DLD1 (cell line): ENCODE measurements around the gene FCGBP.
"Not testable (repeated sequence)": the region's sequence is repeated elsewhere in the genome, so short reads cannot be mapped to it uniquely, and the experiment has no call there.

Experiments
- in situ Hi-C: cut with HindIII; loops from 2 replicates; pipeline ENCODE4 v1.10.0; 2017; ENCODE audit warnings: low sequenced_read_pairs

Gene FCGBP

DNA sequence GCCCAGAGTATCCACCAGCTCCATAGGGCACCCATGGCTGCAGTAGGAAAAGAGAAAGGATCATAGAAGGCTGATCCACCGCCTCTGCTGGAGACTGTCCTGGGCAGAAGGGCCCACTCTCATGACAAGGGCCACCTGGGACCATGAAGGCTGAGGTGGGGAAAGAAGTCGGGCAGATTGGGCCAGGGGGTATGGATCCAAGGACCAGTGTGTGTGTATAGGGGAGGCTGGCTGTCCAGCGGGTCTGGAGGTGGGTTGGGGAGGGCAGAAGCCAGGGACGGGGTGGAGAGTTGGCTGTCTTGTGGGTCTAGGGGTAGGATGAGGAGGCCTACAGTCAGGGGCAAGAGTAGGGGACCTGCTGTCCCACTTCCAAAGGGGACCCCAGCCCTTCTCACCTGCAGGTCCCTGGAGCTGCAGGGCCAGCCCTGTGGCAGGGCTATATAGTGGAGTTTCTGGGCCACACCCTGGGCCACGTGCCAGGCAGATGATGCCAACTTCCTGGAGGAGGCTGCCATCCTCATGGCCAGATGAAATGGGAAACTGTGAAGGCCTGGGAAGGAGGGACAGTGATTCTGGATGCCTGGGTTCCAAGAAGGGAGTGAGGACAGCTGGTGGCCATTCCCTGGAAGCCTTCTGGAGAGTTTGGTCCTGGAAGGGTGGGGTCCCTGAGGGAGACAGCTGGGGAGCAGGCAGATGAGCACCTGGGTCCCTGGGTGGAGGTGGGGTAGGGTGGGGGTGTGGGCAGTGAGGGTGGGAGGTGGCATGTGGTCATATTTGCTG, at the start of gene FCGBP:
Gene FCGBP, minus strand, starts transcription at position 51 of the 780 bp plus-strand sequence.
- in situ Hi-C loops, result loop anchor here (25.0 kb wide), 1 partner anchor 147 kb away; the partner anchor contains the start of gene LEUTX

GRCh38 chr19:39983695-39984300, 49.4 kb upstream of the FCGBP start:
- in situ Hi-C loops, result no loop called here

- in situ Hi-C loops, result no loop called here
Observed at GRCh38 chr19:39982883-39983282, 48.4 kb upstream of the FCGBP start.

GRCh38 chr19:39974377-39975155, 40.1 kb upstream of the FCGBP start:
- in situ Hi-C loops, result no loop called here

DNA sequence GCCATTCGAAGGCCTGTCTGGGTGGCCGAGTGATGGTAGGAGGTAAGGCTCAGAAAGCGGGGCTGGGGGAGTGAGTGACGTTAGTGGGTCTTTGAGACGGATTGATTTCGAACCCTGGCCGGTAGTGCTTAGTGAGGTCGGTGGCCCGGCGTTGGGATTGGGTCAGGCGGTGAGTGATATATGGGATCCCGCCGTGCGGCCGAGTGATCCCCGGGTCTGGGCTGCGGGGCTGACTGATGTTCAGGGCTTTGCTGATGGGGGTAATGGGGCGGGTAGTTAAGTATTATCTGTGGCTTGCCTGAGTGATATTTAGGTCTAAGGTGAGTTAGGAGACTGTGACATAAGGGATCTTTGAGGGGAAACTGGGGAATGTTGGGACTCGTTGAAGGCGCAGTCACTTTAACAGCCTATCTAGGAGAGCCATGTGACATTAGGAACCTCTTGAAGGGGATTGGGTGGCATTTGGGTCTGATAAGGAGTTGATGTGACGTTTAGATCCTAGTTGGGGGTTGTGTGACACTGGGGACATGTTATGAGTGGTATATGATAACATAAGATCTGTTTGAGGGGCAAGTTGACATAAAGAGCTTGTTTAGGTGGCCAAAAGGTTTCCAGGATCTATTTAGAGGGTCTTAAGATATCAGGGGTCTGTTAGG, 37.1 kb upstream of the FCGBP start:
- in situ Hi-C loops, result no loop called here

- in situ Hi-C loops, result no loop called here
Observed at GRCh38 chr19:39970675-39971379, 36.4 kb upstream of the FCGBP start, which contains the start of gene PSMC4. Gene PSMC4 (plus strand): TSS chr19:39971165. CDS start chr19:39971203, 38 bp downstream.

- in situ Hi-C loops, result no loop called here
Observed at GRCh38 chr19:39970425-39970674, 35.9 kb upstream of the FCGBP start.

DNA sequence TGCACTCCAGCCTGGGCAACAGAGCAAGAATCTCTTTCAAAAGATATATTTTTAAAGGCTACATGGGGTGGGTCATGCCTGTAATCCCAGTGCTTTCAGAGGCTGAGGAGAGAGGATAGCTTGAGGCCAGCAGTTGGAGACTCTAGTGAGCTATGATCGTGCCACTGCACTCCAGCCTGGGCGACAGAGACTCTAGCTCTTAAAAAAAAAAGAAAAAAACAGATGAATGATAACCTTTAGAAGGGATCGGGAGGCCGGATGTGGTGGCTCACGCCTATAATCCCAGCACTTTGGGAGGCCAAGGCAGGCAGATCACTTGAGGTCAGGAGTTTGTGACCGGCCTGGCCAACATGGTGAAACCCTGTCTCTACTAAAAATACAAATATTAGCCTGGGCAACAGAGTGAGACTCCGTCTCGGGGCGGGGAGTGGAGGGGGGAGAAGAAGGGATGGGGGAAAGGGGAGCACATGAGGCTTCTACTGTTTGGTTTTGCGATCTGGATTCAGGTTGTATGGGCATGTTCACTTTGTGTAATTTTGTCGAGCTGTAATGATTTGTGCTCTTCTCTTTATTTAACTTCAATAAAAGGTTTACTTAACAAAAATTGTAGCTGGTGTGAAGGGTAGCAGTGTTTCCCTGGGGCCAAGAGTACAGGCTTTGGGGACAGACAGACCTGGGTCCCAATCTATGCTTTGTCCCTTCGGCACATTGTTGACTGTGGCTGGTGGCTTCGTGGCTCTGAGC, 35.4 kb upstream of the FCGBP start:
- in situ Hi-C loops, result no loop called here

- in situ Hi-C loops, result no loop called here
Observed at GRCh38 chr19:39969266-39969665, 34.8 kb upstream of the FCGBP start.

DNA sequence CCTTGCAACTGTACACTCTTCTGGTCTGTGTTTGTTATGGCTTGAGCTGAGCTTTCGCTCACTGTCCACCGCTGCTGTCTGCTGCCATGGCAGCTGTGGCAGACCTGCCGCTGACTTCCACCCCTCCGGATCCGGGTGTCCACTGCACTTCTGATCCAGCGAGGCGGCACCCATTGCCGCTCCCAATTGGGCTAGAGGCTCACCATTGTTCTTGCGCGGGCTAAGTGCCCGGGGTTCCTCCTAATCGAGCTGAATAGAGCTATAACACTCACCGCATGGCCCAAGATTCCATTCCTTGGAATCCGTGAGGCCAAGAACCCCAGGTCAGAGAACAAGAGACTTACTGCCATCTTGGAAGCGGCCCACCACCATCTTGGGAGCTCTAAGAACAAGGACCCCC, 34.4 kb upstream of the FCGBP start:
- in situ Hi-C loops, result no loop called here

DNA sequence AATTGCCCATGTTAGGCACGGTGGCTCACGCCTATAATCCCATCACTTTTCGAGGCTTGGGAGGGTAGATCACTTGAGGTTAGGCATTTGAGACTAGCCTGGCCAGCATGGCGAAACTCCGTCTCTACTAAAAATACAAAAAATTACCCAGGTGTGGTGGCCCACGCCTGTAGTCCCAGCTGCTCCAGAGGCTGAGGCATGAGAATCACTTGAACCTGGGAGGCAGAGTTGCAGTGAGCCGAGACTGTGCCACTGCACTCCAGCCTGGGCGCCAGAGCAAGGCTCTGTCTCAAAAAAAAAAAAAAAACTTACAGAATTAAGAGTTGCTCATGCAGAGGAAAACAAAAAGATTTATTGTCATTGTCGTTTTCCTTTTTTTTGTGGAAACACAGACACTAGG, 33.1 kb upstream of the FCGBP start:
- in situ Hi-C loops, result no loop called here

DNA sequence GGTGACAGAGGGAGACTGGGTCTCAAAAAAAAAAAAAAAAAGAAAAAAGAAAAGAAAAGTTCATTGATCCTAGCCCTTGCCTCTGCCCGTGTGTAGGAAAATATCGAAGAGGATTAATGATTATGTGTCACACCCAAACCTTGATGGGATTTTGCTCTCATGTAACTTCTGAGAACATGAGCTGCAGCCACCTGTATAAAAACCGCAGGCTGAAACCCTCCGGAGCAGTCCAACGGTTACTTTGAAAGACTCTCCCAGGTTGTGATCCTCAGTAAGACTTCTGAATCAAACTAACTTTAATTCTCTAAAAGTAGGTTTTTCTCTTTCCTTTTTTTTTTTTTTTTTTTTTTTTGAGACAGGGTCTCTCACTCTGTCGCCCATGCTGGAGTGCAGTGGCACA, 32.2 kb upstream of the FCGBP start:
- in situ Hi-C loops, result no loop called here

DNA sequence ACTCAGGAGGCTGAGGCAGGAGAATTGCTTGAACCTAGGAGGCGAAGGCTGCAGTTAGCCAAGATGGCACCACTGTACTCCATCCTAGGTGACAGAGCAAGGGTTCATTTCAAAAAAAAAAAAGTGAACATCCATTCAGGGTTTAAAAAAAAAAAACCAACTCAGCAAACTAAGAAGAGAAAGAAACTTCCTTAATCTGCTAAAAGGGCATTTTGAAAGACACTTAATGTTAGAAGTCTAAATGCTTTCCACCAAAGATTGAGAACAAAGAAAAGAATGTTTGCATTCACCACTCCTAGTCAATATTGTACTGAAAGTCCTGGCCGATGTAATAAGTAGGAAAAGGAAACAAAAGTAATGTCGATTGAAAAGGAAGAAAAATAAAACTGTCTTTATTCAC, 29.5 kb upstream of the FCGBP start:
- in situ Hi-C loops, result no loop called here

DNA sequence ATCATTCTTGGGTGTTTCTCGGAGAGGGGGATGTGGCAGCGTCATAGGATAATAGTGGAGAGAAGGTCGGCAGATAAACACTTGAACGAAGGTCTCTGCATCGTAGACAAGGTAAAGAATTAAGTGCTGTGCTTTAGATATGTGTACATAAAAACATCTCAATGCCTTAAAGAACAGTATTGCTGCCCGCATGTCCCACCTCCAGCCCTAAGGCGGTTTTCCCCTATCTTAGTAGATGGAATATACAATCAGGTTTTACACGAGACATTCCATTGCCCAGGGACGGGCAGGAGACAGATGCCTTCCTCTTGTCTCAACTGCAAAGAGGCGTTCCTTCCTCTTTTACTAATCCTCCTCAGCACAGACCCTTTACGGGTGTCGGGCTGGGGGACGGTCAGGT, 25.0 kb upstream of the FCGBP start:
- in situ Hi-C loops, result not testable (repeated sequence)

- in situ Hi-C loops, result not testable (repeated sequence)
Observed at GRCh38 chr19:39958942-39959341, 24.5 kb upstream of the FCGBP start.

GRCh38 chr19:39957886-39958285, 23.5 kb upstream of the FCGBP start:
- in situ Hi-C loops, result not testable (repeated sequence)

- in situ Hi-C loops, result no loop called here
Observed at GRCh38 chr19:39953915-39954314, 19.5 kb upstream of the FCGBP start.

GRCh38 chr19:39951686-39952085, 17.3 kb upstream of the FCGBP start:
- in situ Hi-C loops, result no loop called here

- in situ Hi-C loops, result no loop called here
Observed at GRCh38 chr19:39951065-39951650, 16.7 kb upstream of the FCGBP start.
